ENCODE measurements around the gene TAS1R3.

GRCh38 chr1:1352786-1353388 lies 21.8 kb downstream of the TAS1R3 start:
- TF ChIP-seq EZH2 (IDR thresholded peaks at IDR 0.05; ENCODE audit: insufficient read depth, low read length) (no peak), CTCF (IDR thresholded peaks at IDR 0.05; ENCODE audit: insufficient read depth, low read depth, low read length) (no peak)

All from astrocyte (in vitro differentiated cells and primary cell).